Activated naive CD8-positive, alpha-beta T cell treated with anti-CD3 and anti-CD28 coated beads for 36 hours (primary cell): ENCODE measurements around the gene CALML5. TPM values are rescaled to one million over a fixed set of nuclear protein-coding genes. Genes with fewer than 3 reads are reported as not detected.

ENCODE experiments used
- DNase-seq: peaks from one replicate; pipeline ENCODE4 v3.0.0; 2021
- H3K27ac Mint-ChIP-seq: one replicate; pipeline ENCODE4 v1.8.0; 2022; ENCODE audit warnings: mild to moderate bottlenecking, moderate library complexity, mixed read lengths
- H3K27me3 Mint-ChIP-seq: one replicate; pipeline ENCODE4 v1.8.0; 2022; ENCODE audit warnings: mild to moderate bottlenecking, mixed read lengths
- H3K36me3 Mint-ChIP-seq: one replicate; pipeline ENCODE4 v1.8.0; 2021; ENCODE audit warnings: mild to moderate bottlenecking, mixed read lengths
- H3K4me1 Mint-ChIP-seq: one replicate; pipeline ENCODE4 v1.8.0; 2021; ENCODE audit warnings: mixed read lengths
- H3K4me3 Mint-ChIP-seq: one replicate; pipeline ENCODE4 v1.8.0; 2022; ENCODE audit warnings: mild to moderate bottlenecking, moderate library complexity, mixed read lengths
- H3K9me3 Mint-ChIP-seq: one replicate; pipeline ENCODE4 v1.8.0; 2022; ENCODE audit warnings: mixed read lengths
- total RNA-seq, 2 experiments: library from RNA; stranded (reverse); gene quantifications; one replicate each; pipeline ENCODE4 v1.2.3, GENCODE V29; 2021

CALML5 gene
- total RNA-seq, 2 experiments from 2014 or later, result not detected

- H3K27ac Mint-ChIP-seq, result no peak overlapping the region
- DNase-seq, result no peak
- H3K9me3 Mint-ChIP-seq, result no peaks in the 10 kb centered on the region
- H3K27me3 Mint-ChIP-seq, result peaks cover 6% of the 10 kb centered on the region
- no peak overlapping the region for H3K4me3 Mint-ChIP-seq
- peaks cover 11% of the 10 kb centered on the region for H3K4me1 Mint-ChIP-seq
- H3K36me3 Mint-ChIP-seq, result peaks cover 14% of the 10 kb centered on the region
These were observed 37.2 kb downstream of the CALML5 start for GRCh38 chr10:5461914-5462840.

DNA sequence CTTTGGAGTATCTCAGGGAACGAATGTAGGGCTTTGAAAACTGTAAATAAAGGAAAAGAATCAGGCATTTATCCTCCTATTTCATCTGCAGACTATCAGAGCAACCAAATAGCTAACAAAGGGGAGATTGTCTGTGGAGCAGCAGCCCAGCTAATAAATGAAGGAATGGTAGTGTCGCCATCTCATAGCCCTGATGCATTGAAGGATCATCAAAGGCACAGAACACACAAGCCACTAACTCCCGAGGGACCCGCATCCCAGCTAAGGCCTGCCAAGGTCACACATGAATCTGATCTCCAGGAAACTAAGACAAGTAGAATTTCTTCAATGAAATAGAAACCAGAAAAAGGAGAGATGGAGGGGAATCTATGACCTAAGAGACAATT, 38.2 kb downstream of the CALML5 start:
- Mint-ChIP-seq H3K4me3 (no peak overlapping the region), H3K4me1 (peaks cover 8% of the 10 kb centered on the region), H3K9me3 (no peaks in the 10 kb centered on the region), H3K36me3 (peaks cover 21% of the 10 kb centered on the region), H3K27ac (no peak overlapping the region), H3K27me3 (peaks cover 6% of the 10 kb centered on the region)
- DNase-seq, result no peak

DNA sequence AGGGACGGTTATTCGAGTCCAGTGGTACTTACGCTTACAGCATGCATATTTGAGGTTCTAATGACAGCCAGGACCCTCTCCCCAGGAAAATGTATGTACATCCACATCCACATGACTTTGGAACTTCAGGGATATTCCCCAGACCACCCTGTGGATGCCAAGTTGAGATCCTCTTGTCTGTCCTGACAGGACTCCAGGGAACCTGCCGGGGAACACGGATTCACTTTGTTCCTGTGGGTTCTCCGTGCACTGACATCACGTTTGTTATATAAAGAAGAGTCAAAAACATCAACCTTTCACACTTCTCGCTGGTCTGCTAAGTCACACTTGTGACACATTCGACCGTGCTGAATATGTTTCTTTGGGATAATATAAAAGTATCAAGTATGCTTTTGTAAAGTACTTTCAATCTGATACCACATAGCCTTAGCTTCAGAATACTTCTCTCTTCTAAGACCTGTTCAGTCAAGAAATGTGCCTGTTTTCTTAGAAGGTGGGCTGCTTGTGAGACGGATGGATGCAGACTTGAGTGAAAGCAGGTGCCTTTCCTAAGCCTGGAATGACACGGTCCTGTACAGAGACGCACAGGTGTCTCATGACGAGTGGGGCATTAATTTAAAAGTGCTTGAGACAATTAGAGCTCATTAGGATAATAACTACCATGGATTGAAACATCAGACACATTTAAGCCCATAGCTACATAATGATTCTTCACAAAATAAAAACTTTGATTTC, 38.7 kb downstream of the CALML5 start:
- Mint-ChIP-seq H3K4me1 (peaks cover 8% of the 10 kb centered on the region), H3K36me3 (peaks cover 26% of the 10 kb centered on the region), H3K27me3 (peaks cover 6% of the 10 kb centered on the region), H3K27ac (no peak overlapping the region), H3K9me3 (no peaks in the 10 kb centered on the region), H3K4me3 (no peak overlapping the region)
- no peak for DNase-seq

- peaks cover 27% of the 10 kb centered on the region for H3K36me3 Mint-ChIP-seq
- no peak overlapping the region for H3K27ac Mint-ChIP-seq
- no peak overlapping the region for H3K4me3 Mint-ChIP-seq
- H3K4me1 Mint-ChIP-seq, result peaks cover 8% of the 10 kb centered on the region
- H3K9me3 Mint-ChIP-seq, result no peaks in the 10 kb centered on the region
- peaks cover 6% of the 10 kb centered on the region for H3K27me3 Mint-ChIP-seq
- no peak for DNase-seq
These were observed 40.2 kb downstream of the CALML5 start for GRCh38 chr10:5458949-5459747.

DNA sequence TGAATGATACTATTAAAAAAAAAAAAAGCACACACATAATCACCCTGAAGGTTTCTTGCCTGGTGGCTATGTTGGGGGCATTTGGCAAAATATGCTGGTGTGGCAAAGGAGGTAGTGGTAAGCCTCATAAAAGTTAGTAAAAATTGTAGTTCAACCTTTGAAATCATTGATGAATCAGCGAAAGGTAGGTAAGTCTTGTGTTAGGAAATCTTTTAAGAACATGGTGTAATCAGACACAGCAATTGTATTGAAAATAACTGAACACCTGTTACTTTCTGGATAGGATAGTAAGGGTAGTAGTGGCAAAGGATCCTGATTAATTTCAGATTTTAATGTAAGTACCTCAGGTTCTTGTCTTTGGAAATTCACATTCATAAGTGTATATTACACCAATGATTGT, 40.9 kb downstream of the CALML5 start:
- no peak for DNase-seq
- Mint-ChIP-seq H3K36me3 (peaks cover 31% of the 10 kb centered on the region), H3K27me3 (peaks cover 2% of the 10 kb centered on the region), H3K9me3 (no peaks in the 10 kb centered on the region), H3K27ac (no peak overlapping the region), H3K4me1 (peaks cover 8% of the 10 kb centered on the region), H3K4me3 (no peak overlapping the region)

DNA sequence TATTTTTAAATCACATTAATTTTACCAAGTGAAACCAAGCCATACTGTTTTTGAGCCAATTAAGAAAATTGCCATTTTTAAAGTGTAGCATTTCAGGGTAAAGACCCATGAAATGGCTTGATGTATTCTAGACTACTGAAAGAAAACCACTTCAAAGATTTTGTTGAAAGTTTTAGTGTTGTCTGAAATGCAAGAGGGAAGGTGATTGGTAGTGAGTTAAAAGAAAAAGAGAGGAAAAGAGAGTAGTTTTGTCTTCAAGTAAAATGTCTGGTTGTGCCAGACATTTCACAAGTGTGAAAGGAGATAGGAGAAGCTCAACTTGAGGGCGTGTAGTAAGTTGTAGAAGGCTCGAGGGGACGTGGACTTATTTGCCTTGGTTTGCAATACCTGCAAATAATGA, 41.6 kb downstream of the CALML5 start:
- H3K36me3 Mint-ChIP-seq, result peaks cover 35% of the 10 kb centered on the region
- H3K27me3 Mint-ChIP-seq, result no peaks in the 10 kb centered on the region
- H3K4me3 Mint-ChIP-seq, result no peak overlapping the region
- H3K9me3 Mint-ChIP-seq, result no peaks in the 10 kb centered on the region
- H3K27ac Mint-ChIP-seq, result no peak overlapping the region
- no peak for DNase-seq
- peaks cover 8% of the 10 kb centered on the region for H3K4me1 Mint-ChIP-seq

GRCh38 chr10:5456563-5456962, 42.8 kb downstream of the CALML5 start:
- Mint-ChIP-seq H3K27ac (no peak overlapping the region), H3K9me3 (no peaks in the 10 kb centered on the region), H3K4me1 (peaks cover 8% of the 10 kb centered on the region), H3K36me3 (peaks cover 40% of the 10 kb centered on the region), H3K27me3 (no peaks in the 10 kb centered on the region), H3K4me3 (no peak overlapping the region)
- DNase-seq, result no peak

DNA sequence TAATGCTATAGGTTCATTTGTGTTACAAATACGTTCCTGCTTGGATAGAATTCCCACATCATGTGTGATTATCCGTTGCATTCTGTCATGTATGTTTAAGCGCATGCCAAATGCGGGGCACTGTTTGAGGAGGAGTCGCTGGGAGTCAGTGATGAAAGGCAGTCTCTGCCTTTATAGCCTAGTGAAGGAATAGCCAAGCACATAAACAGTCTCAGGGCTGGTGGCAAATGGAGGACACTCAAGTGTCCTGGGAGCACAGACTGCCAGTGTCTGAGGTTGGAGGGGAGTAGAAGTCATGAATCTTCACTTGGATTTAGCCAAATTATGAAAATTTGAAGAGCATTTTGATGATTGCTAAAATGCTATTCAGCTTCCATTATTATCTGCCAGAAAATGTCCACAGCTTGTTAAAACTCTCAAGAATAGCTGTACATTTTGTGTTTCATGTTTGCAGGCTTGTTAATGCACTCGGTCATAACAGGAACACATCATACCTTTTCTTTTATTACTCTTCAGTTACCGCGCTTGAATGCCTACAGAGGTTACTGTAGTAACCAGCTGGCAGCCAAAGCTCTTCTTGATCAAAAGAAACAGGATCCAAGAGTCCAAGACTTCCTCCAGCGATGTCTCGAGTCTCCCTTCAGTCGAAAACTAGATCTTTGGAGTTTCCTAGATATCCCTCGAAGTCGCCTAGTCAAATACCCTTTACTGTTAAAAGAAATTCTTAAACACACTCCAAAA, 45.5 kb downstream of the CALML5 start:
- no peak for DNase-seq
- Mint-ChIP-seq H3K27ac (no peak overlapping the region), H3K4me3 (no peak overlapping the region), H3K27me3 (no peaks in the 10 kb centered on the region), H3K4me1 (peaks cover 14% of the 10 kb centered on the region), H3K36me3 (peaks cover 36% of the 10 kb centered on the region), H3K9me3 (no peaks in the 10 kb centered on the region)

DNA sequence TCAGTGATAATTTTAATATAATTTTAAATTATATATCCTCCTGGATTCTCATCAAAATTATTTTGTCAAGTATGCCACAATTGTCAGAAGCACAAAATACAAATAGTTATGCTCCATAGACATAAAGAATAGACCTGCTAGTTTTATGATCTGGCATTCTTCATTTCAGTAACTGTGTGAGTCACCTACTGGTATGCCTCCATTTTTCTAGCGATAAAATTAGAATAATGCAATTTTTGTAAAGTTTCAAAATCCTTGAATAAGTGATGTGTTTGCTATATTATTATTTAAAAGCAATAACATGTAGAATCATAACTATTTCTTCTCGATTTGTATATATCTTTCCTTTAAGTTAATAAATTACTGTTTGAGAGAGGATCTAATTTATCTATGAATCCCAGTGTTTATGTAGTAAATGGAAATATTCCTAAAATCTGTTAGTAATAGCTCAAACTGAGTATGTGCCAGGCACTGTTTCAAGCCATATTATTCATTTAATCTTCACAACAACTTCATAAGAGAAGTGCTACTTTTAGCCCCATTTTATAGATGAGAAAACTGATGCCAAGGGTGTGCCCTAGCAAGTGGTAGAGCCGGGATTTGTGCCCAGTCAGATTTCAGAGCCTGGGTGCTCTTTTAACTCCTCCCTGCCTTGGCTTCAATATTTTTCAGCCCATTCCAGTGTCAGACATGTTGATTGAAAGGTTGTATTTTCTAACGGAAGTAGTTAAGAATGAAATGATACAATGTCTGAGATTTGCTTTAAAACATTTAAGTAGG, 48.6 kb downstream of the CALML5 start:
- H3K36me3 Mint-ChIP-seq, result peaks cover 18% of the 10 kb centered on the region
- H3K27ac Mint-ChIP-seq, result no peak overlapping the region
- H3K27me3 Mint-ChIP-seq, result no peaks in the 10 kb centered on the region
- peaks cover 30% of the 10 kb centered on the region for H3K4me1 Mint-ChIP-seq
- no peaks in the 10 kb centered on the region for H3K9me3 Mint-ChIP-seq
- H3K4me3 Mint-ChIP-seq, result no peak overlapping the region
- DNase-seq, result no peak

GRCh38 chr10:5449823-5450222, 49.5 kb downstream of the CALML5 start:
- no peak overlapping the region for H3K4me3 Mint-ChIP-seq
- peaks cover 30% of the 10 kb centered on the region for H3K4me1 Mint-ChIP-seq
- H3K27ac Mint-ChIP-seq, result no peak overlapping the region
- no peaks in the 10 kb centered on the region for H3K9me3 Mint-ChIP-seq
- no peak for DNase-seq
- no peaks in the 10 kb centered on the region for H3K27me3 Mint-ChIP-seq
- H3K36me3 Mint-ChIP-seq, result peaks cover 18% of the 10 kb centered on the region

DNA sequence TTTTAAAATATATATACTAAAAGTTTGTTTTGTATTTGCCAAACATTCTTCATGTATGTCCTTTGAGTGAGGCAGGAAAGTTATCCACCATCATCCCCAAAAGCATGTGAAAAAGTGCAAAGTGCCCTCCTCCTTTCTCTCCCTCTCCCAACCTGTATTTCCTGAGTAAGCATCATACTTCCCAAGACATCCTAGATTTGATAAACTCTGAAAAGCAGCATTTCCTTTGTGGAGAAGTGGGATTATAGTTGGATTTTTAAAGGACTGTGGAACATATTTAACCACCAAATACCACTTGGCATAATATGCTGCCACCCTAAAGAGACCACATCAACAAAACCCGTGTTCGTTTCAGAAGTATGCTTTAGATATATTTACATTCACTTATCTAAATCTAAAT, 50.1 kb downstream of the CALML5 start:
- no peaks in the 10 kb centered on the region for H3K9me3 Mint-ChIP-seq
- H3K27ac Mint-ChIP-seq, result no peak overlapping the region
- no peak for DNase-seq
- peaks cover 4% of the 10 kb centered on the region for H3K27me3 Mint-ChIP-seq
- H3K4me3 Mint-ChIP-seq, result no peak overlapping the region
- peaks cover 23% of the 10 kb centered on the region for H3K36me3 Mint-ChIP-seq
- peaks cover 30% of the 10 kb centered on the region for H3K4me1 Mint-ChIP-seq
